HEK293 (cell line): ENCODE data around the gene CLDND1.

Experiments
- CTCF ChIA-PET: fragments of 350-600 bp; formaldehyde crosslinking; extraction: SDS; loops from one replicate; lab custom pipeline; 2021; ENCODE audit warnings: antibody characterized with exemption; lab: Yijun Ruan, JAX
- POLR2A ChIA-PET: fragments of 300-600 bp; formaldehyde crosslinking; extraction: SDS; loops from one replicate; lab custom pipeline; 2020; ENCODE audit warnings: antibody characterized with exemption, inconsistent platforms; lab: Yijun Ruan, JAX
- H3K27ac ChIP-seq: fragments of 200-500 bp; sonication (Bioruptor generic); 2 replicates; pipeline ENCODE4 v1.5.1; 2014; ENCODE audit warnings: low read depth, low read length, control low read depth, inconsistent platforms; ENCODE audit errors: extremely low read depth
- H3K36me3 ChIP-seq, 2 experiments: fragments of 200-500 bp in 1 of 2; sonication (Bioruptor generic) in 1 of 2; 1 replicate in 1 of 2; 2 replicates in 1 of 2; pipeline ENCODE4 v1.5.1; 2014 to 2017; ENCODE audit warnings: inconsistent platforms in 2 of 2, low read length in 2 of 2; ENCODE audit not compliant: control insufficient read depth in 2 of 2, insufficient read depth in 1 of 2
- H3K4me1 ChIP-seq: fragments of 200-500 bp; sonication (Bioruptor generic); 2 replicates; pipeline ENCODE4 v1.5.1; 2014; ENCODE audit warnings: mild to moderate bottlenecking, low read length, inconsistent platforms; ENCODE audit not compliant: control insufficient read depth, insufficient read depth
- H3K4me3 ChIP-seq: 2 replicates; pipeline ENCODE4 v1.5.1; 2011; ENCODE audit warnings: low read depth, mild to moderate bottlenecking, control low read depth, low read length, moderate library complexity
- H3K9me3 ChIP-seq: fragments of 200-500 bp; sonication (Bioruptor generic); 2 replicates; pipeline ENCODE4 v1.5.1; 2014; ENCODE audit warnings: low read depth, low read length, inconsistent platforms; ENCODE audit not compliant: control insufficient read depth, insufficient read depth
- AEBP2 ChIP-seq: fragments of 450-650 bp; formaldehyde crosslinking; IDR thresholded peaks from 2 replicates; pipeline ENCODE4 v1.5.1; 2016; ENCODE audit warnings: missing biosample characterization, missing genetic modification characterization, borderline replicate concordance
- ELK4 ChIP-seq: IDR thresholded peaks from 2 replicates; pipeline ENCODE4 v1.6.1; 2011; ENCODE audit warnings: mild to moderate bottlenecking, low read depth, low read length, borderline replicate concordance
- FEZF1 ChIP-seq: fragments of 450-650 bp; formaldehyde crosslinking; IDR thresholded peaks from 2 replicates; pipeline ENCODE4 v1.5.1; 2016; ENCODE audit warnings: missing biosample characterization, missing genetic modification characterization
- IKZF3 ChIP-seq: fragments of 450-650 bp; IDR thresholded peaks from 2 replicates; pipeline ENCODE4 v1.5.0; 2018; ENCODE audit warnings: missing biosample characterization, mild to moderate bottlenecking, missing genetic modification characterization, moderate library complexity
- PATZ1 ChIP-seq: fragments of 450-650 bp; formaldehyde crosslinking; IDR thresholded peaks from 2 replicates; pipeline ENCODE4 v1.5.1; 2016; ENCODE audit warnings: missing biosample characterization, missing genetic modification characterization
- PBX3 ChIP-seq: sonication (generic); formaldehyde crosslinking; IDR thresholded peaks from 2 replicates; pipeline ENCODE4 v1.8.1; 2022; ENCODE audit warnings: mild to moderate bottlenecking, moderate library complexity, missing genetic modification reagents
- SETDB1 ChIP-seq: IDR thresholded peaks from one replicate; pipeline ENCODE4 v1.6.1; 2017; ENCODE audit warnings: mild to moderate bottlenecking, low read length, moderate library complexity, mixed read lengths; ENCODE audit not compliant: insufficient read length
- ZBTB11 ChIP-seq: fragments of 450-650 bp; formaldehyde crosslinking; conservative IDR thresholded peaks from 2 replicates; pipeline ENCODE4 v1.5.1; 2016; ENCODE audit warnings: low read depth, missing biosample characterization, missing genetic modification characterization
- ZBTB8A ChIP-seq: fragments of 450-650 bp; formaldehyde crosslinking; IDR thresholded peaks from 2 replicates; pipeline ENCODE4 v1.5.1; 2016; ENCODE audit warnings: missing biosample characterization, missing genetic modification characterization
- ZIC2 ChIP-seq: fragments of 450-650 bp; formaldehyde crosslinking; IDR thresholded peaks from 2 replicates; pipeline ENCODE4 v1.5.1; 2016; ENCODE audit warnings: missing biosample characterization, missing genetic modification characterization
- ZNF112 ChIP-seq: fragments of 450-650 bp; formaldehyde crosslinking; IDR thresholded peaks from 2 replicates; pipeline ENCODE4 v1.5.0; 2017; ENCODE audit warnings: missing biosample characterization, missing genetic modification characterization
- ZNF169 ChIP-seq: fragments of 450-650 bp; formaldehyde crosslinking; IDR thresholded peaks from 2 replicates; pipeline ENCODE4 v1.5.1; 2016; ENCODE audit warnings: missing biosample characterization, missing genetic modification characterization
- ZNF19 ChIP-seq: fragments of 450-650 bp; formaldehyde crosslinking; IDR thresholded peaks from 2 replicates; pipeline ENCODE4; 2016; ENCODE audit warnings: missing biosample characterization, missing genetic modification characterization, low read depth
- ZNF211 ChIP-seq: fragments of 450-650 bp; formaldehyde crosslinking; IDR thresholded peaks from 2 replicates; pipeline ENCODE4 v1.5.1; 2016; ENCODE audit warnings: low read depth, missing biosample characterization, missing genetic modification characterization
- ZNF24 ChIP-seq: fragments of 450-650 bp; formaldehyde crosslinking; IDR thresholded peaks from 2 replicates; pipeline ENCODE4 v1.5.1; 2016; ENCODE audit warnings: missing biosample characterization, missing genetic modification characterization
- ZNF26 ChIP-seq: fragments of 450-650 bp; formaldehyde crosslinking; IDR thresholded peaks from 2 replicates; pipeline ENCODE4 v1.5.1; 2016; ENCODE audit warnings: missing biosample characterization, missing genetic modification characterization
- ZNF266 ChIP-seq: fragments of 450-650 bp; formaldehyde crosslinking; IDR thresholded peaks from 2 replicates; pipeline ENCODE4 v1.5.1; 2016; ENCODE audit warnings: missing biosample characterization, missing genetic modification characterization, low read depth
- ZNF341 ChIP-seq: fragments of 450-650 bp; formaldehyde crosslinking; IDR thresholded peaks from 2 replicates; pipeline ENCODE4; 2016; ENCODE audit warnings: low read depth, missing biosample characterization, missing genetic modification characterization
- ZNF514 ChIP-seq: fragments of 450-650 bp; formaldehyde crosslinking; IDR thresholded peaks from 2 replicates; pipeline ENCODE4 v1.5.1; 2016; ENCODE audit warnings: missing biosample characterization, missing genetic modification characterization
- ZNF629 ChIP-seq: fragments of 450-650 bp; formaldehyde crosslinking; IDR thresholded peaks from 2 replicates; pipeline ENCODE4 v1.5.1; 2017; ENCODE audit warnings: missing biosample characterization, missing genetic modification characterization
- ZNF658 ChIP-seq: fragments of 450-650 bp; formaldehyde crosslinking; IDR thresholded peaks from 2 replicates; pipeline ENCODE4; 2016; ENCODE audit warnings: missing biosample characterization, missing genetic modification characterization
- ZNF664 ChIP-seq: fragments of 450-650 bp; formaldehyde crosslinking; IDR thresholded peaks from 2 replicates; pipeline ENCODE4 v1.5.1; 2016; ENCODE audit warnings: missing biosample characterization, missing genetic modification characterization
- ZNF830 ChIP-seq: fragments of 450-650 bp; IDR thresholded peaks from 2 replicates; pipeline ENCODE4 v1.5.0; 2018; ENCODE audit warnings: missing biosample characterization, missing genetic modification characterization, low read depth, mild to moderate bottlenecking, moderate library complexity
- ZSCAN4 ChIP-seq: fragments of 450-650 bp; formaldehyde crosslinking; IDR thresholded peaks from 2 replicates; pipeline ENCODE4 v1.5.1; 2017; ENCODE audit warnings: missing biosample characterization, missing genetic modification characterization

Gene CLDND1

GRCh38 chr3:98558100-98558827, 35.6 kb upstream of the CLDND1 start (continued):
- TF ChIP-seq ZNF19 (tag by site-specific recombination) (no peak), SETDB1 (no peak), FEZF1 (no peak), ZNF211 (tag by site-specific recombination) (no peak), ZNF112 (tag by site-specific recombination) (no peak), AEBP2 (tag by site-specific recombination) (no peak), ZNF658 (tag by site-specific recombination) (no peak)

- ChIA-PET CTCF (interaction anchor here (0.7 kb wide), 1 partner anchor 21 kb away, joined by 3 read pairs; no protein-coding TSS in a partner anchor), POLR2A (no interaction called here)
- Histone ChIP-seq H3K27ac (no peak overlapping the region), H3K4me1 (no peaks in the 10 kb centered on the region; the same call in 1 of the 2 replicates), H3K4me3 (no peak overlapping the region), H3K9me3 (no peaks in the 10 kb centered on the region), H3K36me3 (no peaks in the 10 kb centered on the region)
- no peak for TF ChIP-seq ZNF341
- no peak for TF ChIP-seq ZSCAN4 (tag by site-specific recombination)
- TF ChIP-seq ZNF830 (tag by site-specific recombination): no peak
- no peak for TF ChIP-seq ZNF169
- no peak for TF ChIP-seq ZNF266 (tag by site-specific recombination)
- TF ChIP-seq ZNF26 (tag by site-specific recombination): no peak
- no peak for TF ChIP-seq ZBTB11 (tag by site-specific recombination)
- TF ChIP-seq ZIC2: no peak
- no peak for TF ChIP-seq ZNF514
- TF ChIP-seq ZNF664 (tag by site-specific recombination): no peak
- TF ChIP-seq IKZF3 (tag by site-specific recombination): no peak
- no peak for TF ChIP-seq PATZ1
- TF ChIP-seq ZNF24: no peak
- no peak for TF ChIP-seq PBX3 (CRISPR knock-in tag)
- no peak for TF ChIP-seq ZBTB8A
- no peak for TF ChIP-seq ZNF629 (tag by site-specific recombination)
- TF ChIP-seq ELK4: no peak
Observed at GRCh38 chr3:98557324-98558010, 34.8 kb upstream of the CLDND1 start.
